Stimulated activated CD4-positive, alpha-beta T cell treated with anti-CD3 and anti-CD28 coated beads, Interleukin-4, amount 100 ng/mL, for 48 hours (primary cell): ENCODE measurements around the gene ADAMTS12.

ENCODE experiments used
- DNase-seq, 2 donors: peaks; one replicate each; pipeline ENCODE4 v3.0.0-alpha.2; 2020; ENCODE audit warnings: low read depth in 2 of 2

Gene ADAMTS12

GRCh38 chr5:33807771-33808170 is 84.0 kb downstream of the ADAMTS12 start:
- no peak for DNase-seq

- no peak for DNase-seq
Measured at GRCh38 chr5:33806738-33807442, 84.9 kb downstream of the ADAMTS12 start.

DNA sequence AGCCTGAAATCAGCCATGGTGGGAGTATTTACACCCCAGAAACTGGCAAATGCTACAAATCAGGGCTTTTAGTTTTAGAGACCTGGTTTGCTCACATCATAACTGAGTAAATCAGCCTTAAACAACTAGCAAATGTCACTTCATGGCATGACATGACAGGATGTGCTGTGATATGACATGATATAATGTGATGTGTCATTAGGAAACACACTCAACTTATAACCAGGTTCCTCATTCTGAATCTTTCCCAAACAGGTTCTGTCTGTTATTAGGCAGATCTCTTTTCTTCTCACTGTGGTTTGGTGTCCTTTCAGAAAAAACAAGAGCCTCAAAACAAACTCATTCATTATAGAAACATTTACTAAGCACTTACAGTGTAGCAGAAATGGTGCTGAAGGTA is 90.5 kb downstream of the ADAMTS12 start:
- DNase-seq = no peak

DNA sequence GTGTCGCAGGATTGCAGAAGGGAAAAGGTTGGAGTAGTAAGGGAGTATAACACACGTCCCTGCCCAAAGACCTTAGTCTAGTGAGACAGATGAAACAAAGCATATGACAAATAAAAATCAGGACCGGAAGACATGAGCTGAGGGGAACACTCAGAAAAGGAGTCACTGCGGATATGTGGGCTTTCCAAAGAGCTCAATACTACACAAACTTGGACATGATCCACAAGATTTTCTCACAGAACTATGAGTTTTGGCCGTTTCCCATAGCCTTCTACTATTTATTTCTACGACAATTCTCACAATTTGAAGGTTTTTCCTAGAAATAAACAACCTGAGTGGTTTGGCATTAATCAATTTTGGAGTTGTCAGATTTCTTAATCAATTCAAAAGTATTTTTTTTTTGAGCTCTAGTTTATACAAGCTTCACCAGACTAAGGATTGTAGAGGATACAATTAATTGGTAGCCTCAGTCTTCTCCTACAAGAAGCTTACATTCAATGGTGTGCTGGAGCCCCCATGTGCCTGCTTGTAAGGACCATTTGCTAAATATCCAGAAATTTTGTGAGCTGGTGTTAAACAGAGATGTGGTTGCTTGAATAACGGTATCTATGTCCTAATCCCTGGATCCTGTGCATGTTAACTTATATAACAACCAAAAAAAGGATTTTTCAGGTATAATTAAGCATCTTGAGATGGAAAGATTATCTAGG is 91.4 kb downstream of the ADAMTS12 start:
- DNase-seq = no peak

GRCh38 chr5:33795496-33795895 is 96.3 kb downstream of the ADAMTS12 start:
- DNase-seq = no peak

- no peak for DNase-seq
Measured at GRCh38 chr5:33794550-33795181, 97.1 kb downstream of the ADAMTS12 start.

GRCh38 chr5:33793836-33794549 is 97.8 kb downstream of the ADAMTS12 start:
- no peak for DNase-seq

DNA sequence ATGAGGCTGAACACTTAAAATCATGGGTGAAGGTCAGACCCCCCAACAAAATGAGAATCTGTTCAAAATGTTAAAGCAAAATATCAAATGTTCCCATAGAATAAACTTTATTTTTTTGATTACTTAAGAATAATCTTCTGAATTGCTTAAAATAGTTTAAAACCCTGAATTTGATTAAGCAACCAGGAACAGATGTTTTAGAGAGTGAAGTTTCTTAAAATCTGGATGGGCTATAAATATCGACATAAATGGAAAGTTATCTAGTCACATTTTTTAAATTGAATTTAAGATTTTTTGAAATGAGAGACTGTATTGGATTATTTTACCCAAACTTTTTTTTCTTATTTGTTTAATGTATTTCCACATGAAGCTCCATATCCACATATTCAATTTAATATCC is 98.5 kb downstream of the ADAMTS12 start:
- DNase-seq = no peak

- DNase-seq = no peak
Measured at GRCh38 chr5:33792559-33792958, 99.2 kb downstream of the ADAMTS12 start.

DNA sequence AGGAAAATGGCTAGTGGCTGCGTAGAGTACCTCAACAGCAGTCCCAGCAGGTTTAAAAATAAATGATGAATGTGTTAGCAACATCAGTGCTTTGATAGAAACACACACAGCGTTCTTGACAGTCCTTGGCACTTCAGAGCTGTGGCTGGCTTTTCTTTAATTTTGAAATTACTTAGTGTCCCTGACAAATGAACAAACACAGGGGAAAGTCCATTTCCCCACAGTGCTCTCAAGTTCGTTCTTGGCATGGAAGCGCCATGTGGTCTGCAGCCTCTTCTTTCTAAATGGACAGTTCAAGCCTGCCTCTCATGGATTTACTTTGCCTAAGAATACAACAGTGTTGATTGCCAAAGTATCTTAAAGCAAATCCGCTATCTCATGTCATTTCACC is 102.2 kb downstream of the ADAMTS12 start:
- no peak for DNase-seq

- DNase-seq = no peak
Measured at GRCh38 chr5:33788922-33789566, 102.7 kb downstream of the ADAMTS12 start.

DNA sequence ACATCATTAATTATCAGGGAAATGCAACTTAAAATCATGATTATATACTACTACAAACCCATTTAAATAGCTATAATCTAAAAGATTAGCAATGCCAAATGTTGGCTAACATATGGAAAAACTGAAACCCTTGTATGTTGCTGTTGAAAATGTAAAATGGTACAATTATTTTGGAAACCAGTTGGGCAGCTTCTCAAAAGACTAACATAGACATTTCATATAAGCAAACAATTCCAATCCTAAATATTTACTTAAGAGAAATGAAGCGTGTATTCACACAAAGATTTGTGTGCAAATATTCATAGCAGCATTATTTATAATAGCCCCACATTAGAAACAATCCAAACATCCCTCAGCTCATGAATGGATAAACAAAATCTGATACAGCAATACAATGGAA is 106.2 kb downstream of the ADAMTS12 start:
- no peak for DNase-seq

GRCh38 chr5:33781286-33781685 is 110.5 kb downstream of the ADAMTS12 start:
- DNase-seq = no peak

- DNase-seq = no peak
Measured at GRCh38 chr5:33776151-33776660, 115.6 kb downstream of the ADAMTS12 start.

- no peak for DNase-seq
Measured at GRCh38 chr5:33774341-33774740, 117.4 kb downstream of the ADAMTS12 start.

GRCh38 chr5:33772380-33772897 is 119.4 kb downstream of the ADAMTS12 start:
- DNase-seq = no peak

DNA sequence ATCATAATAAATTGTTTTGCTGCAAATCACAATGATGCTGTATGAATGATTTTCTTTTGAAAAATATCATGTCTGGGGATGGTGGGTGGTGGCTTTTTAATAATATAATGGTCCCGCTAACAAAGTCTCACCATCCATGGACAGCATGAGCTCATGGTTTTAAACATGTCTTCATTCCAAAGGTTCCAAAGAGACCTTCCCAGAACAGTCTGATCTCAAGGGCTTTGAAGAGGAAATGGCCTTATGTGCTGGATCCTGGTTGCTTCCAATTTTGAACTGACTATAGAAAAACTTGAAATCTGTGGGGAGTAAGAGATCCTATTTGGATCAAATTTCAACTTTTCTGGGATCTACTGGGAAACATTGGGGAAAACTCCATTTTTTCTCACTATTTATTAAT is 121.8 kb downstream of the ADAMTS12 start:
- no peak for DNase-seq

DNA sequence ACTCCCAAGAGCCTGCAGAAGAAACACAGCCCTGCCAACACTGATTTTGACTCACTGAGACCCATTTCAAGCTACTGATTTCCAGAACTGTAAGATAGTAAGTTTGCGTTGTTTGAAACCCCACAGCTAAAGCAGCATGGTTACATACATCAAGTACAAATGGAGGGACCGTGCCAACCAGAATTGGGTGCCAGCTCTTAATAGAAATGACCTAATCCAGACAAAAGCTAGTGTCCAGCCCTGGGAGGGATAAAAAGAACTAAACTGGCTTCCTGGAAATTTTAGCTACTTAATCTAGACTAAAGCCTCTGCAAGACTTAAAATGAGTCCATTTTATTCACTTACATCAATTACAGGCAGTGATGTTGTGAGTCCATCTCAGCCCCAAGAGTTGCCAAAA is 122.6 kb downstream of the ADAMTS12 start:
- no peak for DNase-seq

- no peak for DNase-seq
Measured at GRCh38 chr5:33766023-33766422, 125.8 kb downstream of the ADAMTS12 start.

GRCh38 chr5:33764786-33765185 is 127.0 kb downstream of the ADAMTS12 start:
- no peak for DNase-seq

DNA sequence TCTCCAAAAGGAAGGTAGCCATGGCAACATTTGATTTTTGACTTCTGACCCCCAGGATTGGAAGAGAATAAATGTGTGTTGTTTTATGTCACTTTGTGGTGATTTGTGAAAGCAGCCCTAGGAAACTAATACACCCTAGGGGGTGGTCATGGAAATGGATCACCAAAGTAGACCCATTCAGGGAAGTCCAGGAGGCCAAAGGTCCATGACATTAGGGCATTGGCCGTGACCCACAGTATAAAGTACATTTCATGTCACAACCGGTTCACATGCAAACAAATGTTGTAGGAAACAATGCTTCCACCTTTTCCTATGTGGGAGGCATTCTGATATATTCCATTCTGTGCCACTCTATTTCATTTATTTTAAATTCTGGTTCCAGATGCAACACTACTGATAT is 128.4 kb downstream of the ADAMTS12 start:
- no peak for DNase-seq
